SKM-1 (cell line): ENCODE results near the gene BRD4.

Experiments used
- DNase-seq: peaks from one replicate; lab custom pipeline; 2025; ENCODE audit not compliant: unreplicated experiment; lab: John Stamatoyannopoulos, UW

The BRD4 gene

GRCh38 chr19:15268192-15268927, 64.0 kb downstream of the BRD4 start:
- DNase-seq, result no peak

DNA sequence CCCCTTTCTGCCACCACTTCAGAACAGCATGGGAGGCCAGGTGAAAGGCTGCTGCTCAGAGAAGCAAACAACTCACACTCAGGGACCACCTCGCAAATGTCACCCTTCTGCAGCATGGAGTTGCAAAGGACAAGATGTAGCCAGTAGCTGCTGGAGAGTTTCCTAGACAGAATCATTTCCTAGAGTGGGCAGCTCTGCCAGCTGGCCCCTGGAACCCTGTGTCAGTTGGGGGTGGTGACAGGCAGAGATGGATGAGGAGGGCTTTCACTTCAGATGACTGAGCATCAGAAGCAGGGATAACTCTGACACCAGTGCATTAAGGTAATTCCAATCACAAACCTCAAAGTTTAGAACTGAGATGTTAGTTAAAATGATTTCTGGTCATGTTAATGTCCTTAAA, 65.7 kb downstream of the BRD4 start:
- DNase-seq, result no peak

- no peak for DNase-seq
Measured at GRCh38 chr19:15265850-15266248, 66.5 kb downstream of the BRD4 start.

DNA sequence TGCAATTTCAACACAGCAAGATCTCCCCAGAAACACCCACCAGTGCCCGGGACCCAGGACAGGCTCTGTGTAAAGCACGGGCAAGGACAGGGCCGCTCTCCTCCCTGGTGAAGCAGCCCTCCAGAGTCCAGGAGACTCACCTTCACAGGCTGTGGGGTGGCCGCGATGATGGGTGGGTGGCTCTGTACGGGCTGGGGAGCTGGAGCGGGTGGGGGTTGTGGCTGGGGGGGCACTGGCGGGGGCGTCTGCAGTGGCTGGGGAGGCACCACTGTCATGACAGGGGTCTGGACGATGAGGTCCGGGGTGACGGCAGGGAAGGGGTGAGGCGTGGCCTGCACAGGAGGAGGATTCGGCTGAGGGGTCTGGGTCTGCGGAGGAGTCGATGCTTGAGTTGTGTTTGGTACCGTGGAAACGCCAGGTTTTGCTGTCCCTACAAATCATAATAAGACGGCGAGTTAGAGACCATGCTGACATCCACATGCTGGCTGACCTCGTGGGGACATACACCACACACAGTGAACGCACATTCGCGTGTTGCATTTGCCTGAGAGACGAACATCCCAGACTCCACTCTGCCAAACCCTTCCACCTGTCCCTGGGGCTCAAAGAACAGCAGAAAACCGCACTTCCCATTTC, 67.0 kb downstream of the BRD4 start:
- no peak for DNase-seq

GRCh38 chr19:15264933-15265206, 67.5 kb downstream of the BRD4 start:
- DNase-seq, result no peak

DNA sequence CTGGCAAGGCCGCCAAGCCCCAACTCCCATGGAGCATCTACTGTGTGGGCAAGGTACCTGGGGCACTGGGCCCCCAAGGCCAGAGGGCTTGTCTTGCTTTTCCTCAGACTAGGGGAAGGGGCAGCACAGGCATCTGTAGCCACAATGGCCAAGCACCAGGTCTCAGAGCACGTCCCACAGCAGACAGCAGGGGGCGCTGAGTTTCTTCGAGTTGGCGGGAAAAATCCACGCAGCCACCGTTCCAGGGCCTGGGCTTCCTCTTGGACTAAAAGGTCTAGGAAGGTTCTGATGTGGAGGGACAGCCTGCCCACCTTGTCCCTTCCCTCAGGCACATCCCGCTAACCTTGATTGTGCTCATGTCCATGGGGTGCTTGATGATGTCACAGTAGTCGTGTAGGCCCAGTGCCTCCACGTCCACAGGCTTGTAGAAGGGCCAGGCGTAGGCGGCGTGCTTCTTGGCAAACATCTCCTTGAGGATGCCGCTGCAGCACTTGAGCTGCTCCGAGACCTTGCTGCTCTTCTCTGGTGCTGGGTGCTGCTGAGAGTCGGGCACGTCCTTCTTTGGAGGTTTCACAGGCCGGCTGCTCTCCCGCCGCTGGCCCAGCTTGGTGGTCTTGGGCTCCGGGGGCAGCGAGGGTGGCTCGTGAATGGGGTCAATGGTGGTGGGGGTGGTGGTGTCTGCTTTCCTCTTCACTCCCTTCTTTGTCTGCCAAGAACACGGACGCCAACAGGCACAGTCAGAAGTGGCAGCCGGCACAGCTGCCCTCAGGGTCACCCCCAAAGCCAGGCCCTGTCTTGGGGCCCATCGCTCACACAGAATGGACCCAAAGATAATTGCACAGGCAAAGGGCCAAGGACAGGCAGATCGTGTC, 68.0 kb downstream of the BRD4 start:
- peak; percentile 29 for DNase-seq

DNA sequence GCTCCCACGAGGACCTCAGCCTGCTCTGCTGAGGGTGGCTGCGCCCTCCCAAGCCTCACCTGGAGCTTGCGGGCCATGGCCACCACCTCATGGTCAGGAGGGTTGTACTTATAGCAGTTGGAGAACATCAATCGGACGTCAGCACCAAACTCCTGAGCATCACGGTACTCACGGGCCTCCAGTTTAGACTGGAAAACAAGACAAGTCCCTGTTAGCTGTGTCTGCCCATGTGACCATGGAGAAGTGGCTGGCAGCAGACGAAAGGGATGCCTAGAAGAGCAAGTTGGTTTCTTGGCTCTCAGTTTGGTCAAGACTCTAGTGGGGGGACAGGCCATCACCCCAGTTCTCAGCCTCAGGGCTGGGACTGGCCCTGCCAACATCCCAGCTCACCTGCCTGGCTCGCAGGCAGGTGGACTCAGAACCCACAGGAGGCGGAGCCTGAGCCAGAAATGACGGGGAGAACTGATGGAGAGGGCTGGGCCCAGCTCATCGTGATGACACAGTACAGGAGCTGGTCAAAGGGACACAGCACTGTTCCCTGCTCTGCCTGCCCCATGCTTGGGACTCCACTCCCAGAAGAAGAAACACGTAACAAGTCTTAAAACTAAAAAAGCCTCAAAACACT, 68.9 kb downstream of the BRD4 start:
- DNase-seq, result no peak

GRCh38 chr19:15262011-15262410, 70.3 kb downstream of the BRD4 start:
- DNase-seq, result no peak

DNA sequence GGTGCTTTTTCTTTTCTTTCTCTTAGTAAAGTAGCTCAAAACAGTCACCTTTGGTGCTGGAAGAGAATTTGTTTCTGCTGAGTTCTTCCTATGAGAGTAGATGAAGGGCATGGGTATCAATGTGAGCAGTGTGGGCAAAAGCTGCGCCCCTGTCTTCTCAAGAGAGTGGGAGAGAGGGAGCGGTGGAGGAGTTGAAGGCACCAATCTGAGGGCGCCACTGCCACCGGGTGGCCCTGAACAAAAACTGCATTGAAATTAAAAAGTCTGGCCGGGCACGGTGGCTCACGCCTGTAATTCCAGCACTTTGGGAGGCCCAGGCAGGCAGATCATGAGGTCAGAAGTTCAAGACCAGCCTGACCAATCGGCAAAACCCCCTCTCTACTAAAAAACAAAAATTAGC, 71.4 kb downstream of the BRD4 start:
- no peak for DNase-seq

DNA sequence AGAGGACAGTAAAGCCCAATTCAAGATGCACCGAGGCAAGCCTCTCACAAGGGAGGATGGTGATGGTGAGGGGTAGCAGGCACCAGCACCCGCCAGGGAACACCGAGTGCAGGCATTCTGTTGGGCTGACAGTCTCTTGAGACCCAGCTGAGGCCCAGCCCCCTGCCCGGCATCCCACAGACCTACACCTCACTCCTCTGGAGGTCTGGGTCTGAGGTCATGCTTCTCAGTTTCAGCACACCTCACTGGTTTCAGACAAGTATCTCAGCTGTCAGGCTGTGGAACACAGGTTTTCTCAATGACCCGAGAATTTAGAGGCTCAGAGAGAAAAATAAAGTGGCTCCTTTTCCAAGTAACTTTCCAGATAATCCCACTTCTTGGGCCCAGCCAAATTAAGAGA, 72.4 kb downstream of the BRD4 start:
- no peak for DNase-seq

DNA sequence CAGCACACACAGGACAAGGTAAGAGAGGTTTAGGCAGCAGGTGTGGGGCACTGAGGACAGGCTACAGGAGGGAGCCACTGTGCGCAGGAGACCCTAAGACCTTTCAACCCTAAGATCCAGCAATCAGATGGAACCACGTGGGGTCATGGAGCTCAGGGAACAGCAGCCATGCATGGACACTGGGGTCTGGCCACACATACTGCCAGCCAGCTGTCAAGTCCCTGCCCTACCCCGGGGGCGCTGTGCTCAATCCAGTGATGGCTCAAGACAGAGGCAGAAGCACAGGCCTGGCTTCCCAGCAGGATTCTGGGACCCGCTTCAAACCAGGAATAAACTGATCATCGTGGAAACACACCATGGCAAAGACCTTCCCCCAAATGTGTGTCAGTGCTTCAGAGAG, 74.6 kb downstream of the BRD4 start:
- no peak for DNase-seq

DNA sequence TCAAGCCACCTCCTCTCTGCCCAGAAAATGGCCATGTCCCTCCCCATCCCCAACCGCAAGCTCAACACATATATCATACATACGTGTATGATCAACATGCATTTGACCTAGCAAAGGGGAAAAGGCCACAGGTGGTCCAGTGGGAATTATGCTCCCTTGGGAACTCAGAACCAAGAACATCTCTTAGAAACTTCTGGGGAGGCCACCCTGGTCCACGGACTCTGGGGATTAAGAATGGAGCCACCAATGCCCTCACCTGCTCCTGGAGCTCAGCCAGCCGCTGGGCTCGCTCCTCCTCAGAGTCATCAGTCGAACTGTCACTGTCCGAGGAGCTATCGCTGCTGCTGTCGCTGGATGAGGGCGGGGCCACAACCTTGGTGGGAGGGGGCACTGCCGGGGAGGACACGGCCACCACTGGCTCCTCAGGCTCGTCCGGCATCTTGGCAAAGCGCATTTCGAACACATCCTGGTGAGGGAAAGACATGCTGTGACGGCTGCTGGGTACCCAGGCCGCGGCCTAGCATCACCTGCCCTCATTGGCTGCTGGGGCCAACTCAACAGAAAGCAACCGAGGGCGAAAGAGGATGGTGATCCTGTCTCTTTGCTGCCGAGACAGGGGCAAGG, 75.5 kb downstream of the BRD4 start:
- DNase-seq, result no peak

GRCh38 chr19:15255359-15255990, 76.9 kb downstream of the BRD4 start:
- DNase-seq, result no peak

DNA sequence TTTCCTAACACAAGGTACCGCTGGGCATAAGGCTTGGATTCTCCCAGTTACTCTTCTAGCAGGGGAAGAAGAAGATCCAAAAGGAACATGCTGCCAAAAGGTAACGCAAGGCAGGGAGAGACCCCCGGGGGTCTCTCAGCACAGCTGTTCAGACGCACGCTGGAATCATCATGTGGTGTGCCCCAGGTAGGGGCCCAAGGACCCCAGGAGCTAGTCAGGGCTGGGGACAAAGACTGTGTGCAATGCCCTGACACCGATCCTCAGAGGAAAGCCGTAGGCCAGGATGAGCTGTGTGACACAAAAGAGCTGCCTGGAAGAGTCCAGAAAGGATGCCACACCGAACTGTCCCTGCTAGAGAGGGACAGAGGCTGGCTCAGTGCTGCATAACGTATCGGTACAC, 77.8 kb downstream of the BRD4 start:
- no peak for DNase-seq

- no peak for DNase-seq
Measured at GRCh38 chr19:15253513-15253912, 78.8 kb downstream of the BRD4 start.

DNA sequence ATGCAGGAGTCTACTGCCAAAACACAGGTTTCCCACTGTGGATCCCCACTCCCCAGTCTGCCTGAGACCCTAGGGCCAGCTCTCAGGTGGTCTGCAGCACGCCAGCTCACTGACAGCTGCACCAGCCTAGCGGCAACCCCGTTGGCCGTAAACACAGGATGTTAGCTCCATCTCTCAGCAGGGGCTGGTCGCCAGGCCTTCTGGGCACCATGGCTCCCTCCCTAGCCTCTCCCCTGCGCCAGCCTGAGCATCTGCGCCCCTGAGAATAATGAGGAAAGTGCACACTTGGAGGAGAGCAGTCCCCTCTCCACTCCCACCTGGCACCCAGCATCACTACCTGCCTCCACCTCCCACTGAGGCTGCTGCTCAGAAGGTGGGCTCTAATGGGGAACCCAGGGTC, 79.3 kb downstream of the BRD4 start:
- no peak for DNase-seq

GRCh38 chr19:15252398-15253018, 79.8 kb downstream of the BRD4 start:
- DNase-seq, result no peak

DNA sequence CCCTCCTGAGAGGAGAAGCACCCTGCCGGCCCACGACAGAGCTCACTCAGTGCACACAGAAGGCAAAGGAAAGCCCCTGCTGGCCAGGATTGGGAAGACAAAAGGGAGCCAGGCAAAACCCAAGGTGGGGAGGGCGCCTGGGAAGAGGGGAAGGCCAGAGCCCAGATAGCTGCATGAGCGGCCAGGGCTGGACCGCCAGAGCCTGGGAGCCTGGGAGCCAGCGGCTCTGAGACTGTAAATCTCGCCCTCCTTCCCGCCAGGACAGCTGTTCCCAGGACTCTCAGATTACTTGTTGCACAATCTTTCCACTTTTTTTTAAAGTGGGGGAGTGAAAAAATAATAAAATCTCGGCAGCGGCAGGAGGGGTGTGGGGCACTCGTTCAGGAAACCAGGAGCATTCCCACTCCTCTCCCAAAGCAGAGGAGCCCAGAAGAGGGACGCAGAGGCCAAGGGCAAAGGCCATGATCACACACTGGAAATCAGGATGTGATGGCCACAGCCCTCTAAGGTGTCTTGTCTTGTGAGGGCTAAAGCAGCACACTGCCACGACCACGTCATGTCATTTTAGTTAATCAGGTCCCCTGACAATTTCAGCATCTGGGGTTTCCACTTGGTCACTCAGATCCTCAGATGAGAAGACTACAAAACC, 80.5 kb downstream of the BRD4 start:
- no peak for DNase-seq

- DNase-seq, result no peak
Measured at GRCh38 chr19:15251010-15251748, 81.2 kb downstream of the BRD4 start.
